Glutamatergic neuron (in vitro differentiated cells): ENCODE measurements around the gene COX19. TPM values are rescaled to one million over a fixed set of nuclear protein-coding genes. Genes with fewer than 3 reads are reported as not detected.

Experiments
- DNase-seq: peaks from one replicate; pipeline ENCODE4 v3.0.0; 2022
- H3K27ac Mint-ChIP-seq: one replicate; pipeline ENCODE4 v1.8.0; 2020; ENCODE audit warnings: mild to moderate bottlenecking, mixed read lengths, inconsistent platforms; ENCODE audit not compliant: unreplicated experiment
- H3K27me3 Mint-ChIP-seq: one replicate; pipeline ENCODE4 v1.8.0; 2020; ENCODE audit warnings: mild to moderate bottlenecking, moderate library complexity, mixed read lengths, inconsistent platforms; ENCODE audit not compliant: unreplicated experiment
- H3K36me3 Mint-ChIP-seq: one replicate; pipeline ENCODE4 v1.8.0; 2020; ENCODE audit warnings: mild to moderate bottlenecking, mixed read lengths, inconsistent platforms; ENCODE audit not compliant: unreplicated experiment
- H3K4me1 Mint-ChIP-seq: one replicate; pipeline ENCODE4 v1.8.0; 2020; ENCODE audit warnings: mild to moderate bottlenecking, low read depth, mixed read lengths, inconsistent platforms; ENCODE audit not compliant: unreplicated experiment
- H3K4me3 Mint-ChIP-seq: one replicate; pipeline ENCODE4 v1.8.0; 2020; ENCODE audit warnings: mild to moderate bottlenecking, mixed read lengths, inconsistent platforms; ENCODE audit not compliant: unreplicated experiment
- H3K9me3 Mint-ChIP-seq: one replicate; pipeline ENCODE4 v1.8.0; 2020; ENCODE audit warnings: mild to moderate bottlenecking, moderate library complexity, mixed read lengths, inconsistent platforms; ENCODE audit not compliant: unreplicated experiment
- CTCF ChIP-seq: fragments of 200-600 bp; sonication (generic); IDR thresholded peaks from one replicate; pipeline ENCODE4 v1.5.0; 2021; ENCODE audit not compliant: partially characterized antibody, unreplicated experiment
- total RNA-seq: library from RNA; stranded (reverse); fragmentation: NEBNext Ultra II Directional; extraction: Animal tissue kit (Norgen Biotek cat#: 25700); gene quantifications from one replicate; pipeline ENCODE4 v1.2.1, GENCODE V29; 2021; ENCODE audit not compliant: unreplicated experiment

The COX19 gene
- total RNA-seq, 1 donor from 2014 or later: 18.4 TPM

- H3K27ac Mint-ChIP-seq: no peak overlapping the region
- peaks cover 11% of the 10 kb centered on the region for H3K9me3 Mint-ChIP-seq
- H3K4me1 Mint-ChIP-seq: peaks cover 3% of the 10 kb centered on the region
- no peak for TF ChIP-seq CTCF
- H3K27me3 Mint-ChIP-seq: peaks cover 15% of the 10 kb centered on the region
- H3K4me3 Mint-ChIP-seq: no peak overlapping the region
- no peaks in the 10 kb centered on the region for H3K36me3 Mint-ChIP-seq
- DNase-seq: no peak
Measured at GRCh38 chr7:983616-984071, 8.3 kb upstream of the COX19 start.

- no peak for TF ChIP-seq CTCF
- H3K9me3 Mint-ChIP-seq: peaks cover 11% of the 10 kb centered on the region
- no peak within 1 kb of the TSS for H3K4me3 Mint-ChIP-seq
- peaks cover 15% of the 10 kb centered on the region for H3K27me3 Mint-ChIP-seq
- H3K4me1 Mint-ChIP-seq: peaks cover 3% of the 10 kb centered on the region
- DNase-seq: no peak
- H3K27ac Mint-ChIP-seq: peak within 1 kb of the TSS; percentile 91
- H3K36me3 Mint-ChIP-seq: no peaks in the 10 kb centered on the region
Measured at GRCh38 chr7:983004-983615, 7.8 kb upstream of the COX19 start, which contains the start of gene CYP2W1. Gene CYP2W1 (plus strand): TSS chr7:983181. CDS start chr7:983212, 31 bp downstream.

GRCh38 chr7:982511-983003 lies 7.2 kb upstream of the COX19 start:
- no peak for DNase-seq
- Mint-ChIP-seq H3K9me3 (peaks cover 11% of the 10 kb centered on the region), H3K36me3 (no peaks in the 10 kb centered on the region), H3K4me3 (no peak overlapping the region), H3K27ac (peak overlapping the region; percentile 91), H3K27me3 (peaks cover 15% of the 10 kb centered on the region), H3K4me1 (peaks cover 8% of the 10 kb centered on the region)
- TF ChIP-seq CTCF: no peak

GRCh38 chr7:981793-982510 lies 6.6 kb upstream of the COX19 start:
- DNase-seq: peak; percentile 81
- no peak for TF ChIP-seq CTCF
- no peak overlapping the region for H3K4me3 Mint-ChIP-seq
- H3K9me3 Mint-ChIP-seq: peaks cover 11% of the 10 kb centered on the region
- no peaks in the 10 kb centered on the region for H3K36me3 Mint-ChIP-seq
- peaks cover 15% of the 10 kb centered on the region for H3K27me3 Mint-ChIP-seq
- H3K4me1 Mint-ChIP-seq: peaks cover 8% of the 10 kb centered on the region
- H3K27ac Mint-ChIP-seq: peak overlapping the region; percentile 91
